SH-SY5Y (cell line): ENCODE data around the gene SLC39A11.

Experiments used
- GATA2 ChIP-seq: IDR thresholded peaks from 2 replicates; pipeline ENCODE4 v1.6.1; 2011; ENCODE audit warnings: mild to moderate bottlenecking, low read depth, low read length
- GATA3 ChIP-seq: IDR thresholded peaks from 2 replicates; pipeline ENCODE4 v1.6.1; 2011; ENCODE audit warnings: low read depth, mild to moderate bottlenecking, low read length, moderate library complexity

The SLC39A11 gene

GRCh38 chr17:72693151-72693878, 399.2 kb downstream of the SLC39A11 start:
- TF ChIP-seq GATA2 = no peak
- no peak for TF ChIP-seq GATA3

GRCh38 chr17:72692676-72693075, 399.8 kb downstream of the SLC39A11 start:
- no peak for TF ChIP-seq GATA3
- no peak for TF ChIP-seq GATA2

GRCh38 chr17:72691586-72691985, 400.9 kb downstream of the SLC39A11 start:
- no peak for TF ChIP-seq GATA3

GRCh38 chr17:72691017-72691416, 401.5 kb downstream of the SLC39A11 start:
- TF ChIP-seq GATA2 (no peak), GATA3 (no peak)

- TF ChIP-seq GATA2 = no peak
- TF ChIP-seq GATA3 = no peak
Measured at GRCh38 chr17:72687886-72688285, 404.6 kb downstream of the SLC39A11 start.

GRCh38 chr17:72684405-72685020, 408.0 kb downstream of the SLC39A11 start:
- TF ChIP-seq GATA3 (no peak), GATA2 (no peak)

- TF ChIP-seq GATA3 (no peak), GATA2 (no peak)
Measured at GRCh38 chr17:72683506-72684404, 408.7 kb downstream of the SLC39A11 start.

- no peak for TF ChIP-seq GATA2
- TF ChIP-seq GATA3 = no peak
Measured at GRCh38 chr17:72682605-72683004, 409.9 kb downstream of the SLC39A11 start.

GRCh38 chr17:72681844-72682243, 410.6 kb downstream of the SLC39A11 start:
- TF ChIP-seq GATA3 (no peak), GATA2 (no peak)

- TF ChIP-seq GATA3 = no peak
- no peak for TF ChIP-seq GATA2
Measured at GRCh38 chr17:72677714-72678390, 414.6 kb downstream of the SLC39A11 start.

- TF ChIP-seq GATA2 (no peak), GATA3 (no peak)
Measured at GRCh38 chr17:72677108-72677507, 415.4 kb downstream of the SLC39A11 start.

- TF ChIP-seq GATA3 (no peak), GATA2 (no peak)
Measured at GRCh38 chr17:72672729-72673128, 419.8 kb downstream of the SLC39A11 start.

GRCh38 chr17:72671016-72671415, 421.5 kb downstream of the SLC39A11 start:
- TF ChIP-seq GATA3 (no peak), GATA2 (no peak)

GRCh38 chr17:72667096-72668063, 425.1 kb downstream of the SLC39A11 start:
- TF ChIP-seq GATA3 = no peak
- TF ChIP-seq GATA2 = no peak
